ENCODE data around the gene AFAP1L2.

GRCh38 chr10:114363745-114364454 is 40.4 kb downstream of the AFAP1L2 start:
- TF ChIP-seq TCF4 (CRISPR knock-in tag; IDR thresholded peaks at IDR 0.05; ENCODE audit: borderline replicate concordance) (no peak), ZFP30 (CRISPR knock-in tag; IDR thresholded peaks at IDR 0.05) (no peak), BACH2 (CRISPR knock-in tag; IDR thresholded peaks at IDR 0.05; ENCODE audit: borderline replicate concordance) (no peak), ZNF8 (CRISPR knock-in tag; IDR thresholded peaks at IDR 0.05) (no peak)
- TF ChIP-seq, protein P1, sequence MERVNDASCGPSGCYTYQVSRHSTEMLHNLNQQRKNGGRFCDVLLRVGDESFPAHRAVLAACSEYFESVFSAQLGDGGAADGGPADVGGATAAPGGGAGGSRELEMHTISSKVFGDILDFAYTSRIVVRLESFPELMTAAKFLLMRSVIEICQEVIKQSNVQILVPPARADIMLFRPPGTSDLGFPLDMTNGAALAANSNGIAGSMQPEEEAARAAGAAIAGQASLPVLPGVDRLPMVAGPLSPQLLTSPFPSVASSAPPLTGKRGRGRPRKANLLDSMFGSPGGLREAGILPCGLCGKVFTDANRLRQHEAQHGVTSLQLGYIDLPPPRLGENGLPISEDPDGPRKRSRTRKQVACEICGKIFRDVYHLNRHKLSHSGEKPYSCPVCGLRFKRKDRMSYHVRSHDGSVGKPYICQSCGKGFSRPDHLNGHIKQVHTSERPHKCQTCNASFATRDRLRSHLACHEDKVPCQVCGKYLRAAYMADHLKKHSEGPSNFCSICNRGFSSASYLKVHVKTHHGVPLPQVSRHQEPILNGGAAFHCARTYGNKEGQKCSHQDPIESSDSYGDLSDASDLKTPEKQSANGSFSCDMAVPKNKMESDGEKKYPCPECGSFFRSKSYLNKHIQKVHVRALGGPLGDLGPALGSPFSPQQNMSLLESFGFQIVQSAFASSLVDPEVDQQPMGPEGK (CRISPR knock-in tag; IDR thresholded peaks at IDR 0.05; ENCODE audit: borderline replicate concordance): no peak
